ENCODE data around the gene XCL1.
A peak's percentile ranks its signal among the peaks of the same experiment; 100 is the strongest.

Gene XCL1

DNA sequence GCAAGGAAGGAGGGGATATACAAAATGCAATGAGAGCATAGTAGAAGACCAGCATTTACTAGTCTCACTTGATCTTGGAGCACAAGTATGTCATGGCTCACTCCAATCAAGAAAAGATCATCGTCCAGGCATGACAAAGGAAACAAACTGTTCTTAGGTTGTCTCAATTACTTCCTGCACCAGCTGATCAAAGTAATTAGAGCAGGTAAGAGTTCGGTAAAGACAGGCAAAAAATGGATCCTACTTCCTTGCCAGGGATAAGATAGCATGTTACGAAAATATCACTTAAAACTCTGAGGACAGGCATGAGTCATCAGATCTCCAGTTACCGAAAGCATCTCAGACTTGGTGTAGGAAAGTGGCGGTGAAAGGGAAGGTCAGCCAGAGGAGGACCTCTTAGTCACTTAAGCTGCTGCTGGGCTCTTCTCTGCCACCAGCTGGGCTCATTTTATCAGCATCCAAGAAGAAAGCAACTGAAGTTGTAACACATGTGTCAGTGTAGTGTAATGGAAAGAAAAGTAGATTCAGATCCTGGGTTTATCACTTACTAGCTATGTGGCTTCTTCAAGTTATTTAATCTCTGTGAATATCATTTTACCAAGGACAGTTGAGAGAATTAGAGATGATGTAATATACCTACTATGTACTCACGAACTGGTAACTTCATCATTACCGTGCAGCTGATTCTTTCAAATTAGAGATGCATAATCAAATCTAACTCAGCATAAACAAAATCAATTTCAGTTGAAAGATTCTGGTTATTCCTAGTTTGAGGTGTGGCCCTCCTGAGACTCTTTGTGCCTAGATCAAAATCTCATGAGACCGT is 46.8 kb downstream of the XCL1 start:
- Histone ChIP-seq H3K9me3 (ENCODE audit: control extremely low read depth in 1 of 5, control insufficient read depth in 4 of 5, insufficient read depth in 2 of 5, low read depth in 1 of 5, low read length in 4 of 5) (no peaks in the 10 kb centered on the region), H3K36me3 (ENCODE audit: control insufficient read depth in 4 of 4, insufficient read depth in 4 of 4, low read length in 3 of 4) (no peaks in the 10 kb centered on the region), H3K4me1 (ENCODE audit: control extremely low read depth in 1 of 4, control insufficient read depth in 4 of 4, insufficient read depth in 4 of 4, low read length in 3 of 4) (peaks cover 0 to 3% (median 0%) of the 10 kb centered on the region in 4 experiments), H3K4me3 (ENCODE audit: control insufficient read depth in 1 of 7, extremely low read depth in 1 of 7, insufficient read depth in 4 of 7, low read depth in 2 of 7, low read length in 6 of 7) (no peak overlapping the region), H3K27me3 (replicated peaks in 2 of 5; ENCODE audit: control insufficient read depth in 4 of 5, insufficient read depth in 5 of 5, low read length in 4 of 5) (no peaks in the 10 kb centered on the region), H3K27ac (ENCODE audit: insufficient read depth in 1 of 2, low read depth in 1 of 2, low read length in 2 of 2, poor library complexity in 1 of 2, severe bottlenecking in 2 of 2) (no peak overlapping the region)
- ChIA-PET CTCF (no interaction called here), POLR2A (no interaction called here)
- DNase-seq: peak in 1 of 3 donors; percentile 9
- WGBS (ENCODE audit: insufficient coverage): 94% methylated on average over 7 of the region's 8 CpGs

DNA sequence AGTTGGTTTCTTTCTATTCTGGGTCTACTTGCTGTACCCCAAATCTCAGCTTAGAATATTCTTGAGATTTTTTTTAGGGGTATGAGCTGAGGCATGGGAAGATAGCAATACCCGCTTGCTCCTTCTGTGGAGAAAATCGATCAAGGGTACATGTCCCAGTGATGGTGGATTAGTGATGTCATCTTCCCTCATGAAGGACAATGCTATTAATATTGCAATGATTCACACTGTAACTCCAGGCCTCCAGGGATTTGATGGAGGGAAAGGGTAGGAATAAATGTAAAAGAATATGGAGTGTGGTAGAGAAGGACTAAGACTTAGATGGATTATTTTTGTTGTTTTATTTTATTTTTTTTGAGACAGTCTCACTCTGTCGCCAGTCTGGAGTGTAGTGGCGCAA is 47.4 kb downstream of the XCL1 start:
- Histone ChIP-seq H3K27me3 (replicated peaks in 2 of 5; ENCODE audit: control insufficient read depth in 4 of 5, insufficient read depth in 5 of 5, low read length in 4 of 5) (no peaks in the 10 kb centered on the region), H3K4me3 (ENCODE audit: control insufficient read depth in 1 of 7, extremely low read depth in 1 of 7, insufficient read depth in 4 of 7, low read depth in 2 of 7, low read length in 6 of 7) (no peak overlapping the region), H3K9me3 (ENCODE audit: control extremely low read depth in 1 of 5, control insufficient read depth in 4 of 5, insufficient read depth in 2 of 5, low read depth in 1 of 5, low read length in 4 of 5) (no peaks in the 10 kb centered on the region), H3K27ac (ENCODE audit: insufficient read depth in 1 of 2, low read depth in 1 of 2, low read length in 2 of 2, poor library complexity in 1 of 2, severe bottlenecking in 2 of 2) (no peak overlapping the region), H3K4me1 (ENCODE audit: control extremely low read depth in 1 of 4, control insufficient read depth in 4 of 4, insufficient read depth in 4 of 4, low read length in 3 of 4) (peaks cover 0 to 3% (median 0%) of the 10 kb centered on the region in 4 experiments), H3K36me3 (ENCODE audit: control insufficient read depth in 4 of 4, insufficient read depth in 4 of 4, low read length in 3 of 4) (no peaks in the 10 kb centered on the region)
- WGBS (ENCODE audit: insufficient coverage): 94% methylated on average over 4 of the region's 4 CpGs
- DNase-seq: no peak
- POLR2A ChIA-PET: no interaction called here
- CTCF ChIA-PET: no interaction called here

DNA sequence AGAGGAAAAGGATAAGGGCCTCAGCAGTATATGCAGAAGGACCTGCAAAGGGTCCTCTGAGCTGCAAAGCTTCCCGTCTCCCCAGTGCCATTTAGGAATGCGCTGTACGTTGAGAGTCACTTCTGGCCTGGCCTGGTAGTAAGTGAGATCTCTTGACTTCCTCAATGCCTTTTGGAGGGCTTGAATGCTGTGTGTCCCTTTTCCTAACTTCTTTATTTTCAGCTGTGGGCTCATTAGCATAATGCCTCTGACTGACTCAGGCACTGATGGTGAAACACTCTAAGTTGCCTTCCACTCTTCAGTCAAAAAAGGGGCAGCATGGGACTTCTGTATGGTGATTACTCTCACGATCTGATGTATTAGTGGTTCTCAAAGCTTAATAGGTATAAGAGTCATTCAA is 49.9 kb downstream of the XCL1 start:
- WGBS (ENCODE audit: insufficient coverage): 96% methylated on average over 4 of the region's 4 CpGs
- POLR2A ChIA-PET: no interaction called here
- Histone ChIP-seq H3K27ac (ENCODE audit: insufficient read depth in 1 of 2, low read depth in 1 of 2, low read length in 2 of 2, poor library complexity in 1 of 2, severe bottlenecking in 2 of 2) (no peak overlapping the region), H3K27me3 (replicated peaks in 2 of 5; ENCODE audit: control insufficient read depth in 4 of 5, insufficient read depth in 5 of 5, low read length in 4 of 5) (no peaks in the 10 kb centered on the region), H3K4me3 (ENCODE audit: control insufficient read depth in 1 of 7, extremely low read depth in 1 of 7, insufficient read depth in 4 of 7, low read depth in 2 of 7, low read length in 6 of 7) (no peak overlapping the region), H3K36me3 (ENCODE audit: control insufficient read depth in 4 of 4, insufficient read depth in 4 of 4, low read length in 3 of 4) (no peaks in the 10 kb centered on the region), H3K4me1 (ENCODE audit: control extremely low read depth in 1 of 4, control insufficient read depth in 4 of 4, insufficient read depth in 4 of 4, low read length in 3 of 4) (peaks cover 0 to 3% (median 0%) of the 10 kb centered on the region in 4 experiments), H3K9me3 (ENCODE audit: control extremely low read depth in 1 of 5, control insufficient read depth in 4 of 5, insufficient read depth in 2 of 5, low read depth in 1 of 5, low read length in 4 of 5) (no peaks in the 10 kb centered on the region)
- DNase-seq: peak in 2 of 3 donors; percentile 15 to 21
- CTCF ChIA-PET: no interaction called here

DNA sequence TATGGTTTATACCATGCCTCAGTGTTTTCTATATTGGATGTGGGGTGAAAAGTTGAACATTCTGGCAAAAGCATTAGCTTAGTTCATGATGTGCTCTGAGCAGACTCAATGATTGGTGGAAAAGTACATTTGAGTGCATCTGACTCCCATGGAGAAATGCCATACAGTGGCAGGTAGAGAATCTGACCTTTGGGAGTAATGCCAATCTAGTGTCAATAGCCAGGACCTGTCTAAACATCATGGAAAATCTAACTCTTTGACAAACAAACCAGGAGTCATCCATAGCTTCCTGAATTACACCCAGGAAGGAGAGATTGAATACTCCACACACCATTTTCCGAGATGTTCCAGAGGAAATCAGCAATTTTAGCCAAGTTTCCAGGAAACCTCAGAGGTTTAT is 51.0 kb downstream of the XCL1 start:
- no peaks in the 10 kb centered on the region for H3K27me3 ChIP-seq (replicated peaks in 2 of 5; ENCODE audit: control insufficient read depth in 4 of 5, insufficient read depth in 5 of 5, low read length in 4 of 5)
- H3K4me1 ChIP-seq (ENCODE audit: control extremely low read depth in 1 of 4, control insufficient read depth in 4 of 4, insufficient read depth in 4 of 4, low read length in 3 of 4): peaks cover 0 to 3% (median 0%) of the 10 kb centered on the region in 4 experiments
- no peak overlapping the region for H3K27ac ChIP-seq (ENCODE audit: insufficient read depth in 1 of 2, low read depth in 1 of 2, low read length in 2 of 2, poor library complexity in 1 of 2, severe bottlenecking in 2 of 2)
- 100% methylated on average over 1 of the region's 1 CpG for WGBS (ENCODE audit: insufficient coverage)
- CTCF ChIA-PET: no interaction called here
- DNase-seq: no peak
- no peaks in the 10 kb centered on the region for H3K9me3 ChIP-seq (ENCODE audit: control extremely low read depth in 1 of 5, control insufficient read depth in 4 of 5, insufficient read depth in 2 of 5, low read depth in 1 of 5, low read length in 4 of 5)
- H3K4me3 ChIP-seq (ENCODE audit: control insufficient read depth in 1 of 7, extremely low read depth in 1 of 7, insufficient read depth in 4 of 7, low read depth in 2 of 7, low read length in 6 of 7): no peak overlapping the region
- no peaks in the 10 kb centered on the region for H3K36me3 ChIP-seq (ENCODE audit: control insufficient read depth in 4 of 4, insufficient read depth in 4 of 4, low read length in 3 of 4)
- POLR2A ChIA-PET: no interaction called here

DNA sequence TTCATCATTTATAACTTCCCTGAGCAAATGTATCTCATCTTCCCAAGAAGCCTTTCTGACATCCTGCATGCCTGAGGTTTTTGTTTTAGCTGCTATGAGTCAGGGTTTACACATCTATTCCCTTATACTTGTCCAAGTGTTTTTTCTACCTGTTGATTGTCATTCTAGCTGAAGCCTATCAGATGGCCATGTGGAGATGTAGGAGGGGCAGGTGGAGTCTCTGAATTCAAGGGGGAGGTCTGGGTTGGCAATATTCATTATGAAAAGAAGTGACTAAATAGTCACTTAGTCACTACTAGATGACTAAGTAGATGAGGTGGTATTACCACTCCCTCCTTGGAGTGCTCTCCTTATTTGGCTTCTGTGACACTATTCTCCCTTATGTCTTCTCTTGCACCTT is 52.4 kb downstream of the XCL1 start:
- ChIA-PET POLR2A (no interaction called here), CTCF (no interaction called here)

DNA sequence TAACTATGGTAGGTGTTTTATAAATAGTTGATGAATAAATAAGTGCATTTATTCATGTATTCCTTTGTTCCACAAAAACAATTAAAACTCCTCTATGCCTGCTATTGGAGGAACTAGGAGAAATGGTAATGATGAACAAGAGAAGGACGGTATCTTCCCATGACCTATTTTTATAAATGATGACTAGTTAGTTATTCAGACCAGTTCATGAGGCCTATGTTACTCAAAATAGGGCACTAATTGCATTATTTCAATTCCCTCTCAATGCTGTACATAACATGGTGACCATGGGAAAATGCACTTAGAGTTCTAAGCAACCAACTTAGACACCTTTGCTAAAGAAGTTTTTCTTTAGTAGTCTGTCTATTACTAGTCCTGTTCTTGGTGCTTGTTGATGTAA is 53.1 kb downstream of the XCL1 start:
- Histone ChIP-seq H3K36me3 (ENCODE audit: control insufficient read depth in 4 of 4, insufficient read depth in 4 of 4, low read length in 3 of 4) (no peaks in the 10 kb centered on the region), H3K4me3 (ENCODE audit: control insufficient read depth in 1 of 7, extremely low read depth in 1 of 7, insufficient read depth in 4 of 7, low read depth in 2 of 7, low read length in 6 of 7) (no peak overlapping the region), H3K9me3 (ENCODE audit: control extremely low read depth in 1 of 5, control insufficient read depth in 4 of 5, insufficient read depth in 2 of 5, low read depth in 1 of 5, low read length in 4 of 5) (no peaks in the 10 kb centered on the region), H3K27ac (ENCODE audit: insufficient read depth in 1 of 2, low read depth in 1 of 2, low read length in 2 of 2, poor library complexity in 1 of 2, severe bottlenecking in 2 of 2) (no peak overlapping the region), H3K27me3 (replicated peaks in 2 of 5; ENCODE audit: control insufficient read depth in 4 of 5, insufficient read depth in 5 of 5, low read length in 4 of 5) (no peaks in the 10 kb centered on the region), H3K4me1 (ENCODE audit: control extremely low read depth in 1 of 4, control insufficient read depth in 4 of 4, insufficient read depth in 4 of 4, low read length in 3 of 4) (peaks cover 0 to 3% (median 0%) of the 10 kb centered on the region in 4 experiments)
- CTCF ChIA-PET: no interaction called here
- POLR2A ChIA-PET: no interaction called here
- DNase-seq: no peak
- WGBS (ENCODE audit: insufficient coverage): no CpG with 5 or more reads among the region's 1 CpG

More for the DNA sequence above, 52.4 kb downstream of the XCL1 start:
- H3K27me3 ChIP-seq (replicated peaks in 2 of 5; ENCODE audit: control insufficient read depth in 4 of 5, insufficient read depth in 5 of 5, low read length in 4 of 5): no peaks in the 10 kb centered on the region
- no peak overlapping the region for H3K27ac ChIP-seq (ENCODE audit: insufficient read depth in 1 of 2, low read depth in 1 of 2, low read length in 2 of 2, poor library complexity in 1 of 2, severe bottlenecking in 2 of 2)
- no peaks in the 10 kb centered on the region for H3K9me3 ChIP-seq (ENCODE audit: control extremely low read depth in 1 of 5, control insufficient read depth in 4 of 5, insufficient read depth in 2 of 5, low read depth in 1 of 5, low read length in 4 of 5)
- H3K4me3 ChIP-seq (ENCODE audit: control insufficient read depth in 1 of 7, extremely low read depth in 1 of 7, insufficient read depth in 4 of 7, low read depth in 2 of 7, low read length in 6 of 7): no peak overlapping the region
- no peaks in the 10 kb centered on the region for H3K36me3 ChIP-seq (ENCODE audit: control insufficient read depth in 4 of 4, insufficient read depth in 4 of 4, low read length in 3 of 4)
- DNase-seq: no peak
- peaks cover 0 to 3% (median 0%) of the 10 kb centered on the region in 4 experiments for H3K4me1 ChIP-seq (ENCODE audit: control extremely low read depth in 1 of 4, control insufficient read depth in 4 of 4, insufficient read depth in 4 of 4, low read length in 3 of 4)
